IMR-90 (cell line): Measurements from ENCODE around the gene DTD1. TPM values are rescaled to one million over a fixed set of nuclear protein-coding genes. Genes with fewer than 3 reads are reported as not detected.

Source experiments
- ATAC-seq: fragments of 200-7000 bp; cut with Tn5 transposase; 2 replicates; pipeline ENCODE4 v1.9.1; 2020; ENCODE audit warnings: low read depth, mild to moderate bottlenecking, moderate library complexity
- BruUV-seq: library from RNA; stranded (reverse); fragments of 400-500 nt; replicated peaks from 2 replicates; lab custom pipeline; 2021; lab: Mats Ljungman, UMichigan
- CTCF ChIA-PET: fragments of 300-600 bp; formaldehyde crosslinking; extraction: SDS; loops from one replicate; lab custom pipeline; 2021; ENCODE audit warnings: antibody characterized with exemption; lab: Yijun Ruan, JAX
- POLR2A ChIA-PET: fragments of 300-600 bp; sonication (Branson Sonifier 250); formaldehyde crosslinking; loops from one replicate; lab custom pipeline; 2022; ENCODE audit warnings: antibody characterized with exemption; ENCODE audit not compliant: unreplicated experiment; lab: Charles Lee
- DNase-seq: peaks from one replicate; pipeline ENCODE4 v3.0.0; 2013
- H2AFZ ChIP-seq: replicated peaks from 2 replicates; pipeline ENCODE3; 2013; ENCODE audit warnings: low read length, mild to moderate bottlenecking; ENCODE audit not compliant: poor library complexity
- H2AK5ac ChIP-seq: 2 replicates; pipeline ENCODE4 v1.6.1; 2013; ENCODE audit warnings: low read depth, low read length, inconsistent platforms
- H2AK9ac ChIP-seq: replicated peaks from 2 replicates; pipeline ENCODE3; 2013; ENCODE audit warnings: mild to moderate bottlenecking, low read depth, low read length, moderate library complexity; ENCODE audit not compliant: poor library complexity
- H2BK120ac ChIP-seq: 2 replicates; pipeline ENCODE4 v1.6.1; 2013; ENCODE audit warnings: low read depth, low read length, inconsistent platforms
- H2BK15ac ChIP-seq: 3 replicates; pipeline ENCODE4 v1.6.1; 2013; ENCODE audit warnings: low read depth, low read length, inconsistent platforms
- H2BK20ac ChIP-seq: 2 replicates; pipeline ENCODE4 v1.6.1; 2013; ENCODE audit warnings: low read depth, mild to moderate bottlenecking, inconsistent platforms, low read length, moderate library complexity
- H2BK5ac ChIP-seq: 2 replicates; pipeline ENCODE4 v1.6.1; 2013; ENCODE audit warnings: mild to moderate bottlenecking, low read depth, low read length, inconsistent platforms; ENCODE audit not compliant: poor library complexity, severe bottlenecking
- H3K14ac ChIP-seq: replicated peaks from 2 replicates; pipeline ENCODE4 v1.6.1; 2013; ENCODE audit warnings: low read depth, low read length, inconsistent platforms
- H3K18ac ChIP-seq: 2 replicates; pipeline ENCODE4 v1.6.1; 2013; ENCODE audit warnings: low read depth, low read length, control low read depth
- H3K23ac ChIP-seq: 2 replicates; pipeline ENCODE4 v1.6.1; 2013; ENCODE audit warnings: low read depth, low read length, inconsistent platforms
- H3K27ac ChIP-seq: 2 replicates; pipeline ENCODE4 v1.5.1; 2013; ENCODE audit warnings: mild to moderate bottlenecking, control low read depth, low read length; ENCODE audit not compliant: insufficient read depth
- H3K27me3 ChIP-seq: 2 replicates; pipeline ENCODE4 v1.6.1; 2013; ENCODE audit warnings: low read length; ENCODE audit not compliant: control insufficient read depth, insufficient read depth
- H3K36me3 ChIP-seq: 2 replicates; pipeline ENCODE4 v1.6.1; 2013; ENCODE audit warnings: low read length, mixed read lengths; ENCODE audit not compliant: control insufficient read depth, insufficient read depth
- H3K4ac ChIP-seq: 2 replicates; pipeline ENCODE4 v1.6.1; 2013; ENCODE audit warnings: low read depth, low read length, inconsistent platforms
- H3K4me1 ChIP-seq: 2 replicates; pipeline ENCODE4 v1.6.1; 2013; ENCODE audit warnings: low read length, mixed read lengths; ENCODE audit not compliant: control insufficient read depth, insufficient read depth
- H3K4me2 ChIP-seq: 2 replicates; pipeline ENCODE4 v1.6.1; 2013; ENCODE audit warnings: low read depth, mild to moderate bottlenecking, control low read depth, low read length, moderate library complexity
- H3K4me3 ChIP-seq: 2 replicates; pipeline ENCODE4 v1.5.1; 2013; ENCODE audit warnings: low read depth, mild to moderate bottlenecking, control low read depth, low read length, moderate library complexity; ENCODE audit not compliant: insufficient read depth
- H3K56ac ChIP-seq: 2 replicates; pipeline ENCODE4 v1.6.1; 2013; ENCODE audit warnings: low read length, inconsistent platforms; ENCODE audit not compliant: insufficient read depth; ENCODE audit errors: extremely low read depth
- H3K79me1 ChIP-seq, 2 experiments: 2 replicates each; pipeline ENCODE4 v1.6.1; 2013; ENCODE audit warnings: low read length in 2 of 2, inconsistent platforms in 1 of 2, low read depth in 1 of 2
- H3K9ac ChIP-seq: 2 replicates; pipeline ENCODE4 v1.6.1; 2013; ENCODE audit warnings: low read depth, low read length, control low read depth
- H3K9me1 ChIP-seq: 2 replicates; pipeline ENCODE4 v1.6.1; 2013; ENCODE audit warnings: low read length, inconsistent platforms; ENCODE audit not compliant: insufficient read depth
- H3K9me3 ChIP-seq: 2 replicates; pipeline ENCODE4 v1.6.1; 2013; ENCODE audit warnings: low read length; ENCODE audit not compliant: control insufficient read depth, insufficient read depth
- H4K20me1 ChIP-seq: 2 replicates; pipeline ENCODE4 v1.6.1; 2013; ENCODE audit warnings: low read length, inconsistent platforms; ENCODE audit not compliant: insufficient read depth
- H4K5ac ChIP-seq: 2 replicates; pipeline ENCODE4 v1.6.1; 2013; ENCODE audit warnings: mild to moderate bottlenecking, low read depth, low read length, control low read depth
- H4K8ac ChIP-seq, 2 experiments: 2 replicates each; pipeline ENCODE4 v1.6.1; 2013; ENCODE audit warnings: low read depth in 2 of 2, low read length in 2 of 2, control low read depth in 1 of 2, inconsistent platforms in 1 of 2
- H4K91ac ChIP-seq: 2 replicates; pipeline ENCODE4 v1.6.1; 2013; ENCODE audit warnings: low read depth, low read length, inconsistent platforms; ENCODE audit not compliant: insufficient read depth
- CTCF ChIP-seq: conservative IDR thresholded peaks from 2 replicates; pipeline ENCODE4 v1.5.1; 2012; ENCODE audit warnings: mild to moderate bottlenecking, low read depth, low read length, improper control_type of control experiment
- MAZ ChIP-seq: IDR thresholded peaks from 2 replicates; pipeline ENCODE4 v1.6.1; 2012; ENCODE audit warnings: low read depth, mild to moderate bottlenecking, low read length, improper control_type of control experiment, moderate library complexity, borderline replicate concordance
- NFE2L2 ChIP-seq: fragments of 150-350 bp; IDR thresholded peaks from 2 replicates; pipeline ENCODE4 v1.6.1; 2016; ENCODE audit warnings: low read depth, mild to moderate bottlenecking, low read length
- WGBS, 2 experiments: methylation state at CpG; one replicate each; pipeline versions ENCODE4 v1.1.5 to v1.1.7; 2013; ENCODE audit warnings: missing lambda C conversion rate in 2 of 2; ENCODE audit not compliant: insufficient read length in 1 of 2; ENCODE audit errors: extremely low coverage in 2 of 2; 5-methylcytosine and 5-hydroxymethylcytosine counted together
- dilution Hi-C: fragments of 300-500 bp; cut with HindIII; formaldehyde crosslinking; loops from one replicate; pipeline ENCODE4 v1.14.3; 2018; ENCODE audit warnings: low sequenced_read_pairs; ENCODE audit not compliant: unreplicated experiment
- in situ Hi-C: fragments of 300-500 bp; cut with MboI; formaldehyde crosslinking; loops from 3 replicates; pipeline ENCODE4 v1.14.3; 2019; ENCODE audit warnings: low sequenced_read_pairs, inconsistent platforms, mixed read lengths
- intact Hi-C: fragments of 100-400 bp; cut with micrococcal nuclease; formaldehyde crosslinking; loops from 2 replicates; pipeline ENCODE4 v1.10.0; 2022
- polyA plus RNA-seq, 3 experiments: library from polyadenylated mRNA; depleted of rRNA; stranded (reverse); fragments of >200 nt; gene quantifications; 2 replicates each; pipeline ENCODE4 v1.2.3, GENCODE V29; 2012; ENCODE audit warnings: low replicate concordance in 1 of 3
- total RNA-seq: library from RNA; depleted of rRNA; stranded (reverse); fragments of >200 nt; gene quantifications from 2 replicates; pipeline ENCODE4 v1.2.3, GENCODE V29; 2012

The DTD1 gene
- total and polyA plus RNA-seq, 2 of the 4 experiments (the other 2 are of a cell fraction): 73.1 to 101 TPM

DNA sequence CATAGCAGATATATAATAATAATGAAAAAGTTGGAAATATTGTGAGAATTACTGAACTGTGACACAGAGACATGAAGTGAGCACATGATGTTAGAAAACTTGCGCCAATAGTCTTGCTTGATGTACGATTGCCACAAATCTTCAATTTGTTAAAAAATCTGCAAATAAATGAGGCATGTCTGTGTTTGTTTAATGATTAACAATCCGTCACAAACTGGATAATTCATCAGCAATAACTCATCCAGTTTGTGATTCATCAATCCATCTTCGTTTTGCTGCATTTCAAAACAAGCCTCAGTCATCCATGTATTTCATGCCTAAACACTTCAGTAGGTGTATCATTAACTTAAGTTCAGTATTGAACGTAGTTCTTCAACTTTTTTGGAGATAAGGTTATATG lies 46.1 kb upstream of the DTD1 start:
- Histone ChIP-seq H3K4ac (no peak overlapping the region), H4K91ac (no peak overlapping the region), H2AFZ (no peak overlapping the region), H3K23ac (no peak overlapping the region), H3K27me3 (no peaks in the 10 kb centered on the region), H2AK9ac (no peak overlapping the region), H4K5ac (no peak overlapping the region), H3K18ac (no peak overlapping the region), H3K9me3 (no peaks in the 10 kb centered on the region), H3K4me3 (no peak overlapping the region), H3K14ac (no peak overlapping the region), H3K56ac (no peak overlapping the region), H2BK120ac (no peak overlapping the region), H3K27ac (no peak overlapping the region), H4K20me1 (no peaks in the 10 kb centered on the region), H2BK20ac (no peak overlapping the region), H2AK5ac (no peak overlapping the region), H3K9ac (no peak overlapping the region), H3K9me1 (no peaks in the 10 kb centered on the region; the same call in 1 of the 2 replicates), H2BK15ac (no peak overlapping the region), H4K8ac (no peak overlapping the region), H3K36me3 (peaks cover 32% of the 10 kb centered on the region), H3K4me2 (no peak overlapping the region), H3K79me1 (no peaks in the 10 kb centered on the region), H3K4me1 (no peaks in the 10 kb centered on the region), H2BK5ac (no peak overlapping the region)
- no CpG with 5 or more reads among the region's 5 CpGs for WGBS, 2 experiments
- intact Hi-C loops (no loop called here), in situ Hi-C loops (loop anchor here (25.0 kb wide), 2 partner anchors 96 to 1496 kb away; no protein-coding TSS in a partner anchor), dilution Hi-C loops (no loop called here)
- DNase-seq: no peak
- BruUV-seq: no TSS peak
- no peak for TF ChIP-seq NFE2L2
- TF ChIP-seq MAZ: no peak
- no peak for TF ChIP-seq CTCF
- CTCF ChIA-PET: no interaction called here
- POLR2A ChIA-PET: no interaction called here
- ATAC-seq: no peak
